Measurements from ENCODE around the gene CAPN12.

GRCh38 chr19:38695832-38696728 is 48.2 kb downstream of the CAPN12 start:
- no peak for TF ChIP-seq POLR2A (IDR thresholded peaks at IDR 0.05)
- TF ChIP-seq, protein P1, sequence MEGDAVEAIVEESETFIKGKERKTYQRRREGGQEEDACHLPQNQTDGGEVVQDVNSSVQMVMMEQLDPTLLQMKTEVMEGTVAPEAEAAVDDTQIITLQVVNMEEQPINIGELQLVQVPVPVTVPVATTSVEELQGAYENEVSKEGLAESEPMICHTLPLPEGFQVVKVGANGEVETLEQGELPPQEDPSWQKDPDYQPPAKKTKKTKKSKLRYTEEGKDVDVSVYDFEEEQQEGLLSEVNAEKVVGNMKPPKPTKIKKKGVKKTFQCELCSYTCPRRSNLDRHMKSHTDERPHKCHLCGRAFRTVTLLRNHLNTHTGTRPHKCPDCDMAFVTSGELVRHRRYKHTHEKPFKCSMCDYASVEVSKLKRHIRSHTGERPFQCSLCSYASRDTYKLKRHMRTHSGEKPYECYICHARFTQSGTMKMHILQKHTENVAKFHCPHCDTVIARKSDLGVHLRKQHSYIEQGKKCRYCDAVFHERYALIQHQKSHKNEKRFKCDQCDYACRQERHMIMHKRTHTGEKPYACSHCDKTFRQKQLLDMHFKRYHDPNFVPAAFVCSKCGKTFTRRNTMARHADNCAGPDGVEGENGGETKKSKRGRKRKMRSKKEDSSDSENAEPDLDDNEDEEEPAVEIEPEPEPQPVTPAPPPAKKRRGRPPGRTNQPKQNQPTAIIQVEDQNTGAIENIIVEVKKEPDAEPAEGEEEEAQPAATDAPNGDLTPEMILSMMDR (IDR thresholded peaks at IDR 0.05 in 4 of 5, conservative IDR thresholded peaks at IDR 0.05 in 1 of 5), result no peak
